Effector memory CD8-positive, alpha-beta T cell (primary cell): Measurements from ENCODE around the gene TRIM59.

Experiments
- ATAC-seq: fragments of 150-1000 bp; cut with Tn5 transposase; replicated peaks from 2 replicates; pipeline ENCODE4 v1.10.0; 2021; ENCODE audit warnings: mild to moderate bottlenecking, moderate library complexity
- DNase-seq, 3 experiments: peaks; one replicate each; pipeline ENCODE4 v3.0.0; 2021
- H3K27ac Mint-ChIP-seq, 2 donors: one replicate each; pipeline ENCODE4 v1.8.0; 2022; ENCODE audit warnings: mild to moderate bottlenecking in 2 of 2, mixed read lengths in 2 of 2, moderate library complexity in 2 of 2
- H3K27me3 Mint-ChIP-seq, 2 donors: one replicate each; pipeline ENCODE4 v1.8.0; 2022; ENCODE audit warnings: mixed read lengths in 2 of 2
- H3K36me3 Mint-ChIP-seq: one replicate; pipeline ENCODE4 v1.8.0; 2022; ENCODE audit warnings: mild to moderate bottlenecking, moderate library complexity, mixed read lengths; ENCODE audit not compliant: insufficient read depth
- H3K4me1 Mint-ChIP-seq, 2 donors: one replicate each; pipeline ENCODE4 v1.8.0; 2022; ENCODE audit warnings: low read depth in 2 of 2, mixed read lengths in 2 of 2
- H3K4me3 Mint-ChIP-seq, 2 donors: one replicate each; pipeline ENCODE4 v1.8.0; 2022; ENCODE audit warnings: mild to moderate bottlenecking in 2 of 2, mixed read lengths in 2 of 2, moderate library complexity in 2 of 2
- H3K9me3 Mint-ChIP-seq, 2 donors: one replicate each; pipeline ENCODE4 v1.8.0; 2022; ENCODE audit warnings: mixed read lengths in 2 of 2

The TRIM59 gene

DNA sequence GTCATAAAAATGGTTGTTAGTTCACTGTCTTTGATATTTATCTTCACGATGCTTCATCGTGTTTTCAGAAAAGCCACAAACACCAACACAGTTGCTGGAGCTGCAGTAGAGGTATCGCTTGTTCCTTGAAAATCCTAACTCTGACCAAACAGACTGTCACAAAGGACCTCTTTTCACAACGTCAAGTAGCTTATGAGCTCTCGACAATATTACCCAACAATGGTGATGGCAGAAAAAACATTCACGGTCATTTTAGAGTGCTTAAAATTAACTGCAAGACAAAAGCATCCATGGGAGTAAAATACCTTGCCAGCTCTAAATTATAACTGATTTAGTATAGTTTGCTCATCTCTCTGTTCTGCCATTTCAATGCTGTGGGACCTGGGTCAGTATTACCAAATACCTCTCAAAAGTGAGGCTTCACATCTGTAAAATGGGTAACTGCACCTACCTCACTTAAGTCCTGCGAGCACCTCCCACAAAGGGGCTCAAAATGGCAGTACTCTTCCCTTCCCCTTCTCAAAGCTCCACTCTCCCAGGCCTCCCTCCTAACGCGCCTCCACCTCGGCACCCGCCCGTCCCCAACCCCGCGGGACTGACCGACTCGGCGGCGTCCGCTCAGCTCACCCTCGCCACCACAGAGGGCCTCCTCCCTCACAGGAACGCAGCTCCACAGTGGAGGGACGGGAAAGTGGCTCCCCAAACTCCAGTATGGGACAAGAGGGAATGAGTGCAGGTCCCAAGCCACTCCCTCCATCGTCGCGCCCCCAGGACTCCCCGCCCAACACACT lies 546 bp downstream of the TRIM59 start:
- Mint-ChIP-seq H3K4me1 (peaks cover 15 to 28% of the 10 kb centered on the region in 2 donors), H3K4me3 (peak overlapping the region; percentile 98 to 100), H3K36me3 (peaks cover 21% of the 10 kb centered on the region), H3K27me3 (no peaks in the 10 kb centered on the region), H3K27ac (peak overlapping the region; percentile 97 to 99), H3K9me3 (no peaks in the 10 kb centered on the region)
- peak; percentile 49 for ATAC-seq
- DNase-seq: peak in 2 of 3 experiments; percentile 15 to 29

- no peak overlapping the region for H3K27ac Mint-ChIP-seq
- DNase-seq: no peak
- ATAC-seq: no peak
- H3K27me3 Mint-ChIP-seq: no peaks in the 10 kb centered on the region
- H3K36me3 Mint-ChIP-seq: peaks cover 21% of the 10 kb centered on the region
- H3K4me1 Mint-ChIP-seq: peaks cover 18 to 32% of the 10 kb centered on the region in 2 donors
- peak overlapping the region; percentile 8 to 100 for H3K4me3 Mint-ChIP-seq
- no peaks in the 10 kb centered on the region for H3K9me3 Mint-ChIP-seq
These were observed 2.0 kb downstream of the TRIM59 start for GRCh38 chr3:160447544-160447943.

- ATAC-seq (no peak), DNase-seq (no peak)
- Mint-ChIP-seq H3K27ac (no peak overlapping the region), H3K4me1 (peaks cover 21 to 35% of the 10 kb centered on the region in 2 donors), H3K9me3 (no peaks in the 10 kb centered on the region), H3K4me3 (peak overlapping the region in 1 of 2 donors; percentile 100), H3K36me3 (peaks cover 24% of the 10 kb centered on the region), H3K27me3 (no peaks in the 10 kb centered on the region)
These were observed 3.0 kb downstream of the TRIM59 start for GRCh38 chr3:160446522-160447056.

DNA sequence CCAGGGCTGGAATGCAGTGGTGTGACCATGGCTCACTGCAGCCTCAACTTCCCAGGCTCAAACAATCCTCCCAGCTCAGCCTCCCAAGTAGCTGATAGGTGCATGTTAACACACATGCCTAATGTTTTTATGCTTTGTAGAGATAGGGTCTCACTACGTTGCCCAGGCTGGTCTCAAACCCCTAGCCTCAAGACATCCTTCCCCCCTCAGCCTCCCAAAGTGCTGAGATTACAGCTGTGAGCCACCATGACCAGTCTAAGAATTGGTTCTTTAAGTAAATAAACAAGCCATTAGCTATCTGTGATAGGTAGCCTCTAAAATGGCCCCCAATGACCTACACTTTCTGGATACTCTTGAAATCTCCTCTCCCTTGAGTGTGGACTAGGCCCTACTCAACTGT lies 3.7 kb downstream of the TRIM59 start:
- no peak for DNase-seq
- H3K4me1 Mint-ChIP-seq: peaks cover 21 to 35% of the 10 kb centered on the region in 2 donors
- peak overlapping the region in 1 of 2 donors; percentile 11 for H3K4me3 Mint-ChIP-seq
- no peaks in the 10 kb centered on the region for H3K27me3 Mint-ChIP-seq
- H3K9me3 Mint-ChIP-seq: no peaks in the 10 kb centered on the region
- H3K36me3 Mint-ChIP-seq: peaks cover 24% of the 10 kb centered on the region
- ATAC-seq: no peak
- peak overlapping the region in 1 of 2 donors; percentile 60 for H3K27ac Mint-ChIP-seq

DNA sequence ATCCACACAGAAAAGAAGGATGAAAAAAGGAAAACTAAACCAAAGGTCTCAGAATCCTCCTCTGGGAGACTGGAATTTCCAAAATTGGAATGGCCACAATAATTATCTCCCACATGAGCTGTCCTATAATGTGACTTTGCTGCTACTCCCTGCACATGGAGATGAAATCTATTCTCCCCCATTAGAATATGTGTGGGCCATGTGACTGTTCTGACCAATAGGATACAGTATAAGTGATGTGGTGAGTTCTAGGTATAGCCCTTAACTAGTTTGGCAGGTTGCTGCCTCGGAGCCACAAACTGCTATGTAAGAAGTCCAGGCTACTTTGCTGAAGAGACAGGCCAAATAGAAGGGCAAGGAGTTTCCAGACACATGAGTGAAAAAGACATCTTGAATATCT lies 5.2 kb downstream of the TRIM59 start:
- no peak for ATAC-seq
- H3K27ac Mint-ChIP-seq: peak overlapping the region in 1 of 2 donors; percentile 20
- H3K9me3 Mint-ChIP-seq: no peaks in the 10 kb centered on the region
- H3K4me1 Mint-ChIP-seq: peaks cover 17 to 29% of the 10 kb centered on the region in 2 donors
- DNase-seq: no peak
- H3K36me3 Mint-ChIP-seq: peaks cover 15% of the 10 kb centered on the region
- no peaks in the 10 kb centered on the region for H3K27me3 Mint-ChIP-seq
- peak overlapping the region in 1 of 2 donors; percentile 9 for H3K4me3 Mint-ChIP-seq

- ATAC-seq: no peak
- H3K27ac Mint-ChIP-seq: no peak overlapping the region
- H3K36me3 Mint-ChIP-seq: peaks cover 32% of the 10 kb centered on the region
- H3K4me1 Mint-ChIP-seq: peaks cover 26 to 45% of the 10 kb centered on the region in 2 donors
- H3K27me3 Mint-ChIP-seq: no peaks in the 10 kb centered on the region
- no peak overlapping the region for H3K4me3 Mint-ChIP-seq
- DNase-seq: no peak
- no peaks in the 10 kb centered on the region for H3K9me3 Mint-ChIP-seq
These were observed 8.9 kb downstream of the TRIM59 start for GRCh38 chr3:160440687-160441086.

GRCh38 chr3:160437083-160437455 lies 12.5 kb downstream of the TRIM59 start:
- Mint-ChIP-seq H3K27ac (peak overlapping the region; percentile 59 to 80), H3K36me3 (peaks cover 40% of the 10 kb centered on the region), H3K4me3 (peak overlapping the region in 1 of 2 donors; percentile 8), H3K4me1 (peaks cover 19 to 32% of the 10 kb centered on the region in 2 donors), H3K27me3 (no peaks in the 10 kb centered on the region), H3K9me3 (no peaks in the 10 kb centered on the region)
- no peak for DNase-seq
- no peak for ATAC-seq

DNA sequence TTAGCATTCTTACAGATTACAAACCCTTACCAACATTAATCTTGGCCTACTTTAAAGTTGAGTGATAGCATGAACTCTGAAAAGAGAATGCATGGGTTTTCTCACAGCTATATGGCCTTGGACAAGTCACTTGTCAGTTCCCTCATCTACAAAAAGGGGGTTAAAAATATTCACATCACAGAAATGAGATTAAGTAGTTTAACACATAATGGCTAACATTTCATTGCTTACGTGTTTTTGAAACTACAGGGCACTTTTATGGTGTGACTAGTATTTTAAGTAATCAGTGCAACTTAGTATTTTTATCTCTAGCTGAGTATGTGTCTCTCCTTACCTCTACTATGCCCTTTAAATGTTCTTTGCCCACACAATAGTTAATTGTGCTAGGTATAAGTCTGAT lies 13.8 kb downstream of the TRIM59 start:
- peak overlapping the region in 1 of 2 donors; percentile 17 for H3K4me3 Mint-ChIP-seq
- H3K27ac Mint-ChIP-seq: peak overlapping the region in 1 of 2 donors; percentile 55
- DNase-seq: no peak
- peaks cover 53% of the 10 kb centered on the region for H3K36me3 Mint-ChIP-seq
- no peak for ATAC-seq
- H3K27me3 Mint-ChIP-seq: no peaks in the 10 kb centered on the region
- no peaks in the 10 kb centered on the region for H3K9me3 Mint-ChIP-seq
- peaks cover 19 to 29% of the 10 kb centered on the region in 2 donors for H3K4me1 Mint-ChIP-seq

DNA sequence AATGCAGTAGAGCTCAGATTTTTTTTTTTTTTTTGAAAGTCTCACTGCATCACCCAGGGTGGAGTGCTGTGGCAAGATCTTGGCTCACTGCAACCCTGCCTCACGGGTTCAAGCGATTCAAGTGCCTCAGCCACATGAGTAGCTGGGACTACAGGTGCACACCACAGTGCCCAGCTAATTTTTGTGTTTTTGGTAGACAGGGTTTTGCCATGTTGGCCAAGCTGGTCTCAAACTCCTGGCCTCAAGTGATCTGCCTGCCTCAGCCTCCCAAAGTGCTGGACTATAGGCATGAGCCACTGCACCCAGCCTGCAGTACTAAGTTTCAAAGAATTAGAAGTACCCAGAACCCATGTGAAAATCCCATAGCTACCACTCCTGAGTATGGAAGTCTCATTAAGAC lies 14.5 kb downstream of the TRIM59 start:
- Mint-ChIP-seq H3K27ac (no peak overlapping the region), H3K36me3 (peaks cover 54% of the 10 kb centered on the region), H3K4me1 (peaks cover 19 to 29% of the 10 kb centered on the region in 2 donors), H3K4me3 (no peak overlapping the region), H3K27me3 (no peaks in the 10 kb centered on the region), H3K9me3 (no peaks in the 10 kb centered on the region)
- ATAC-seq (no peak), DNase-seq (no peak)

- Mint-ChIP-seq H3K27ac (no peak overlapping the region), H3K4me3 (no peak overlapping the region), H3K4me1 (peaks cover 17 to 29% of the 10 kb centered on the region in 2 donors), H3K27me3 (no peaks in the 10 kb centered on the region), H3K9me3 (no peaks in the 10 kb centered on the region), H3K36me3 (peaks cover 64% of the 10 kb centered on the region)
- DNase-seq: no peak
- ATAC-seq: no peak
These were observed 15.5 kb downstream of the TRIM59 start for GRCh38 chr3:160434071-160434470.

- H3K4me3 Mint-ChIP-seq: no peak overlapping the region
- no peaks in the 10 kb centered on the region for H3K9me3 Mint-ChIP-seq
- peaks cover 0 to 1% of the 10 kb centered on the region in 2 donors for H3K4me1 Mint-ChIP-seq
- peaks cover 71% of the 10 kb centered on the region for H3K36me3 Mint-ChIP-seq
- ATAC-seq (no peak), DNase-seq (no peak)
- no peaks in the 10 kb centered on the region for H3K27me3 Mint-ChIP-seq
- H3K27ac Mint-ChIP-seq: no peak overlapping the region
These were observed 21.7 kb downstream of the TRIM59 start for GRCh38 chr3:160427832-160428424.

GRCh38 chr3:160417311-160417710 lies 32.3 kb downstream of the TRIM59 start:
- no peaks in the 10 kb centered on the region for H3K9me3 Mint-ChIP-seq
- no peak overlapping the region for H3K27ac Mint-ChIP-seq
- ATAC-seq (no peak), DNase-seq (no peak)
- no peak overlapping the region for H3K4me3 Mint-ChIP-seq
- peaks cover 3 to 8% of the 10 kb centered on the region in 2 donors for H3K4me1 Mint-ChIP-seq
- no peaks in the 10 kb centered on the region for H3K27me3 Mint-ChIP-seq
- peaks cover 54% of the 10 kb centered on the region for H3K36me3 Mint-ChIP-seq

- ATAC-seq (peak; percentile 91), DNase-seq (peak; percentile 54 to 63 (median 63))
- H3K4me3 Mint-ChIP-seq: no peak overlapping the region
- no peaks in the 10 kb centered on the region for H3K27me3 Mint-ChIP-seq
- no peaks in the 10 kb centered on the region for H3K9me3 Mint-ChIP-seq
- H3K36me3 Mint-ChIP-seq: peaks cover 37% of the 10 kb centered on the region
- peaks cover 3 to 12% of the 10 kb centered on the region in 2 donors for H3K4me1 Mint-ChIP-seq
- H3K27ac Mint-ChIP-seq: no peak overlapping the region
These were observed 35.9 kb downstream of the TRIM59 start for GRCh38 chr3:160413613-160414248.
